B cell (primary cell): ENCODE results near the gene SLC35D2. TPM values are rescaled to one million over a fixed set of nuclear protein-coding genes. Genes with fewer than 3 reads are reported as not detected.

Experiments used
- ATAC-seq: fragments of 200-7000 bp; cut with Tn5 transposase; one replicate; pipeline ENCODE4 v1.10.0; 2021; ENCODE audit warnings: low read depth, mild to moderate bottlenecking, moderate number of reproducible peaks, moderate library complexity
- CTCF ChIA-PET: fragments of 350-600 bp; sonication (Branson Sonifier 250); formaldehyde crosslinking; loops from one replicate; lab custom pipeline; 2021; ENCODE audit warnings: antibody characterized with exemption, inconsistent platforms; lab: Charles Lee
- POLR2A ChIA-PET: fragments of 350-600 bp; sonication (Branson Sonifier 250); formaldehyde crosslinking; loops from one replicate; lab custom pipeline; 2021; ENCODE audit warnings: antibody characterized with exemption; lab: Charles Lee
- DNase-seq: peaks from one replicate; pipeline ENCODE4 v3.0.0; 2013
- H2AFZ ChIP-seq: 2 replicates; pipeline ENCODE4 v1.6.1; 2012; ENCODE audit warnings: mild to moderate bottlenecking, low read depth, low read length; ENCODE audit not compliant: insufficient read depth, poor library complexity, severe bottlenecking
- H3K27ac ChIP-seq, 2 donors: 1 replicate in 1 of 2; 2 replicates in 1 of 2; pipeline ENCODE4 v1.5.1; 2012 to 2013; ENCODE audit warnings: low read length in 2 of 2, mild to moderate bottlenecking in 2 of 2, moderate library complexity in 1 of 2
- H3K27me3 ChIP-seq, 4 experiments: fragments of 200-600 bp in 1 of 4; sonication (generic) in 1 of 4; replicated peaks in 1 of 4; 1 replicate in 2 of 4; 2 replicates in 2 of 4; pipeline versions ENCODE4 v1.6.1 to v1.7.0; 2013 to 2016; ENCODE audit warnings: low read length in 3 of 4, mild to moderate bottlenecking in 2 of 4, mixed read lengths in 1 of 4, moderate library complexity in 1 of 4; ENCODE audit not compliant: insufficient read depth in 4 of 4, control insufficient read depth in 3 of 4; ENCODE audit errors: control extremely low read depth in 1 of 4
- H3K36me3 ChIP-seq, 2 experiments: replicated peaks in 1 of 2; 1 replicate in 1 of 2; 2 replicates in 1 of 2; pipeline versions ENCODE4 v1.6.1 to v1.7.1; 2013; ENCODE audit warnings: low read length in 1 of 2; ENCODE audit not compliant: insufficient read depth in 2 of 2, control insufficient read depth in 1 of 2; ENCODE audit errors: control extremely low read depth in 1 of 2, extremely low read depth in 1 of 2
- H3K4me1 ChIP-seq, 2 donors: fragments of 200-600 bp in 1 of 2; sonication (generic) in 1 of 2; 1 replicate in 1 of 2; 2 replicates in 1 of 2; pipeline versions ENCODE4 v1.5.1 to v1.6.1; 2013 to 2017; ENCODE audit warnings: low read length in 2 of 2; ENCODE audit not compliant: control insufficient read depth in 2 of 2, insufficient read depth in 2 of 2
- H3K4me2 ChIP-seq: replicated peaks from 2 replicates; pipeline ENCODE3; 2012; ENCODE audit warnings: mild to moderate bottlenecking, low read depth, low read length; ENCODE audit not compliant: poor library complexity, severe bottlenecking
- H3K4me3 ChIP-seq, 5 experiments: fragments of 200-600 bp in 1 of 5; sonication (generic) in 1 of 5; 1 replicate in 3 of 5; 2 replicates in 2 of 5; pipeline versions ENCODE4 v1.5.1 to v1.7.0; 2011 to 2016; ENCODE audit warnings: low read length in 4 of 5, mild to moderate bottlenecking in 4 of 5, low read depth in 2 of 5, control low read depth in 1 of 5, moderate library complexity in 1 of 5; ENCODE audit not compliant: insufficient read depth in 1 of 5; ENCODE audit errors: control extremely low read depth in 1 of 5, extremely low read depth in 1 of 5
- H3K79me2 ChIP-seq: fragments of 200-600 bp; sonication (generic); one replicate; pipeline ENCODE4 v1.6.0; 2016; ENCODE audit warnings: low read length; ENCODE audit not compliant: control insufficient read depth, insufficient read depth
- H3K9ac ChIP-seq: fragments of 200-600 bp; sonication (generic); 2 replicates; pipeline ENCODE4 v1.6.1; 2017; ENCODE audit warnings: mild to moderate bottlenecking, low read length, moderate library complexity
- H3K9me3 ChIP-seq, 3 donors: one replicate each; pipeline versions ENCODE4 v1.6.1 to v1.7.1; 2013; ENCODE audit warnings: low read length in 2 of 3; ENCODE audit not compliant: control insufficient read depth in 2 of 3, insufficient read depth in 1 of 3; ENCODE audit errors: control extremely low read depth in 1 of 3
- H4K20me1 ChIP-seq: 2 replicates; pipeline ENCODE4 v1.6.0; 2012; ENCODE audit warnings: mild to moderate bottlenecking, low read length; ENCODE audit not compliant: insufficient read depth, control insufficient read depth, poor library complexity, severe bottlenecking
- H3K27ac Mint-ChIP-seq: one replicate; pipeline ENCODE4 v1.8.0; 2021; ENCODE audit warnings: mixed read lengths
- H3K27me3 Mint-ChIP-seq: one replicate; pipeline ENCODE4 v1.8.0; 2021; ENCODE audit warnings: mixed read lengths
- H3K4me1 Mint-ChIP-seq: one replicate; pipeline ENCODE4 v1.8.0; 2021; ENCODE audit warnings: mixed read lengths
- H3K4me3 Mint-ChIP-seq: one replicate; pipeline ENCODE4 v1.8.0; 2021; ENCODE audit warnings: mixed read lengths
- H3K9me3 Mint-ChIP-seq: one replicate; pipeline ENCODE4 v1.8.0; 2022; ENCODE audit warnings: mixed read lengths; ENCODE audit not compliant: insufficient read depth
- EZH2 ChIP-seq: IDR thresholded peaks from 2 replicates; pipeline ENCODE4 v1.6.1; 2012; ENCODE audit warnings: borderline replicate concordance, low read depth, mild to moderate bottlenecking, moderate library complexity, low read length; ENCODE audit not compliant: insufficient read depth, poor library complexity, severe bottlenecking
- WGBS: methylation state at CpG from one replicate; pipeline ENCODE4 v1.1.5; 2013; ENCODE audit warnings: missing lambda C conversion rate; ENCODE audit not compliant: insufficient coverage; 5-methylcytosine and 5-hydroxymethylcytosine counted together
- intact Hi-C: fragments of 100-400 bp; cut with micrococcal nuclease; formaldehyde crosslinking; loops from one replicate; pipeline ENCODE4 v1.10.0; 2022
- polyA plus RNA-seq: library from polyadenylated mRNA; depleted of rRNA; stranded (reverse); fragments of >200 nt; gene quantifications from 2 replicates; pipeline ENCODE4 v1.2.3, GENCODE V29; 2012
- total RNA-seq, 2 donors: library from RNA; stranded (reverse); fragments of 120-200 nt in 1 of 2; gene quantifications; 1 replicate in 1 of 2; 2 replicates in 1 of 2; pipeline versions ENCODE4 v1.2.3 to v1.2.4, GENCODE V29; 2013 to 2022
- TF ChIP-seq, protein P1 (sequence below): fragments of 200-600 bp; IDR thresholded peaks from one replicate; pipeline ENCODE4 v1.8.0; 2022; ENCODE audit warnings: antibody characterized with exemption, mild to moderate bottlenecking

SLC35D2 gene
- total and polyA plus RNA-seq, 2 donors (not counting 1 experiment from before 2014, with no cell fraction given), result 5.1 to 13.6 TPM

DNA sequence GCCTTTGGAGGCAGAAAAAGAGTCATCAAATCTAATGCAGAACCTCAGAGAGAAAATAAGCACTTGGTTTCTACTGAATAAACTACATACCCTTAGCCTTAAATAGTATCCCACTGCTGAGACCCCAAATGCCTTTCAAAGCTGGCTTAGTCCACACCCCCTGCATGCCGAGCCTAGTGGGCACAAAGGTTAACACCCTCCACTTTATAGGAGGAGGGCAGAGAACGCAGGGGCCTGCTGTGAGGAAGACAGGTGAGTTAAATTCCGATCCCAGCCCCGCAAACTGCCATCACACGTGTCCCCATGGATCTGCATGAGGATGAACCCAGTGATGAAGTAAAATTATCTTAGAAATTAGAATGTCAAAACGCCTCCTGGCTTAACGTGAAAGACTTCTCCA, 62.0 kb downstream of the SLC35D2 start:
- no peaks in the 10 kb centered on the region for H3K4me1 ChIP-seq
- H3K27ac Mint-ChIP-seq, result no peak overlapping the region
- H3K4me2 ChIP-seq, result no peak overlapping the region
- no peaks in the 10 kb centered on the region for H3K79me2 ChIP-seq
- H3K9me3 ChIP-seq, result no peaks in the 10 kb centered on the region
- POLR2A ChIA-PET, result no interaction called here
- no peaks in the 10 kb centered on the region for H3K9me3 Mint-ChIP-seq
- TF ChIP-seq, protein P1, sequence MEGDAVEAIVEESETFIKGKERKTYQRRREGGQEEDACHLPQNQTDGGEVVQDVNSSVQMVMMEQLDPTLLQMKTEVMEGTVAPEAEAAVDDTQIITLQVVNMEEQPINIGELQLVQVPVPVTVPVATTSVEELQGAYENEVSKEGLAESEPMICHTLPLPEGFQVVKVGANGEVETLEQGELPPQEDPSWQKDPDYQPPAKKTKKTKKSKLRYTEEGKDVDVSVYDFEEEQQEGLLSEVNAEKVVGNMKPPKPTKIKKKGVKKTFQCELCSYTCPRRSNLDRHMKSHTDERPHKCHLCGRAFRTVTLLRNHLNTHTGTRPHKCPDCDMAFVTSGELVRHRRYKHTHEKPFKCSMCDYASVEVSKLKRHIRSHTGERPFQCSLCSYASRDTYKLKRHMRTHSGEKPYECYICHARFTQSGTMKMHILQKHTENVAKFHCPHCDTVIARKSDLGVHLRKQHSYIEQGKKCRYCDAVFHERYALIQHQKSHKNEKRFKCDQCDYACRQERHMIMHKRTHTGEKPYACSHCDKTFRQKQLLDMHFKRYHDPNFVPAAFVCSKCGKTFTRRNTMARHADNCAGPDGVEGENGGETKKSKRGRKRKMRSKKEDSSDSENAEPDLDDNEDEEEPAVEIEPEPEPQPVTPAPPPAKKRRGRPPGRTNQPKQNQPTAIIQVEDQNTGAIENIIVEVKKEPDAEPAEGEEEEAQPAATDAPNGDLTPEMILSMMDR, result no peak
- TF ChIP-seq EZH2, result no peak
- H3K27me3 Mint-ChIP-seq, result peaks cover 3% of the 10 kb centered on the region
- no peaks in the 10 kb centered on the region for H3K4me1 Mint-ChIP-seq
- intact Hi-C loops, result loop anchor here (10.0 kb wide), 1 partner anchor 533 kb away; the partner anchor contains the start of gene ZNF782
- H3K4me3 ChIP-seq, result no peak overlapping the region
- DNase-seq (no peak), ATAC-seq (no peak)
- H3K36me3 ChIP-seq, result no peaks in the 10 kb centered on the region
- CTCF ChIA-PET, result interaction anchor here (0.8 kb wide), 1 partner anchor 345 kb away, joined by 3 read pairs; no protein-coding TSS in a partner anchor
- no peak overlapping the region for H2AFZ ChIP-seq
- H3K27ac ChIP-seq, result no peak overlapping the region
- no peaks in the 10 kb centered on the region for H4K20me1 ChIP-seq
- no peak overlapping the region for H3K4me3 Mint-ChIP-seq
- no peaks in the 10 kb centered on the region for H3K27me3 ChIP-seq
- no peak overlapping the region for H3K9ac ChIP-seq
- 100% methylated on average over 3 of the region's 7 CpGs for WGBS

DNA sequence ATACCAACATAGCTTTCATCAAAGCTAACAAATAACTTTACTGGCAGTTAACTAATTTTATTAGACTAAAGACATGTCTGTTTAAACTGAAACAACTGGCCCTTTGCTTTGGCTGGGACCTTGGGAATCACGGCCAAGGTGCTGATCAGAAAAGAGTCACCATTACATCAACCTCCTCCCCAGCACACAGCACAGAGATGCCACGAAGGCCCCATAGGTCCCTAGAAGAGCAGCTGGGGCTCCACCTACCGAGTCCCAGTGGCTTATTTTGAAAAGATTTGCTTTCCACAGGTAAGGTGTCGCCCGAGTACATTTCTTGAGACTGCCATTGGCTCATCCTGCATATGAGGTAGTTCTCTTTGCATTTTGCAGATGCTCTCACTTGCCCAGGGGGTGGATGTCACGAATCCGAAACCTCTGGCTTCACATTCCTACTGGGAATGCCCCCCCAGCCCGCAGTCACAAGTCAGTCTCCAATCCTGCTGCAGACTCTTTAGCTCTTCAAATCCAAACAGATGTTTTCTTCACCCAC, 62.7 kb downstream of the SLC35D2 start:
- no peaks in the 10 kb centered on the region for H4K20me1 ChIP-seq
- H3K4me2 ChIP-seq, result no peak overlapping the region
- DNase-seq, result no peak
- ChIA-PET CTCF (interaction anchor here (0.7 to 1.2 kb wide), 4 partner anchors 345 to 1235 kb away, joined by 3 to 5 read pairs (median 3); no protein-coding TSS in a partner anchor), POLR2A (no interaction called here)
- Mint-ChIP-seq H3K27ac (no peak overlapping the region), H3K4me1 (no peaks in the 10 kb centered on the region), H3K27me3 (peaks cover 3% of the 10 kb centered on the region), H3K4me3 (no peak overlapping the region), H3K9me3 (no peaks in the 10 kb centered on the region)
- no peak overlapping the region for H2AFZ ChIP-seq
- intact Hi-C loops, result loop anchor here (10.0 kb wide), 1 partner anchor 534 kb away; the partner anchor contains the start of gene ZNF782
- H3K4me1 ChIP-seq, result no peaks in the 10 kb centered on the region
- H3K36me3 ChIP-seq, result no peaks in the 10 kb centered on the region
- no peak for ATAC-seq
- TF ChIP-seq, protein P1, result no peak
- no peak for TF ChIP-seq EZH2
- 84% methylated on average over 6 of the region's 8 CpGs for WGBS
- H3K79me2 ChIP-seq, result no peaks in the 10 kb centered on the region
- H3K27me3 ChIP-seq, result no peaks in the 10 kb centered on the region
- no peak overlapping the region for H3K27ac ChIP-seq
- no peaks in the 10 kb centered on the region for H3K9me3 ChIP-seq
- H3K9ac ChIP-seq, result no peak overlapping the region
- no peak overlapping the region for H3K4me3 ChIP-seq
